HepG2 (cell line): ENCODE results near the gene MARCO. TPM values are rescaled to one million over a fixed set of nuclear protein-coding genes. Genes with fewer than 3 reads are reported as not detected.

Experiments used
- ARID5B ChIP-seq: IDR thresholded peaks from 2 replicates; pipeline ENCODE4 v1.4.0; 2020; ENCODE audit warnings: mild to moderate bottlenecking, missing genetic modification reagents
- XRCC5 ChIP-seq: fragments of 200-400 bp; formaldehyde crosslinking; optimal IDR thresholded peaks from 2 replicates; pipeline ENCODE3; 2017; ENCODE audit warnings: mild to moderate bottlenecking, low read length
- ZNF124 ChIP-seq: sonication (generic); formaldehyde crosslinking; IDR thresholded peaks from 2 replicates; pipeline ENCODE4 v1.4.0; 2020; ENCODE audit warnings: missing genetic modification reagents
- polyA plus RNA-seq, 8 experiments: library from polyadenylated mRNA; depleted of rRNA in 3 of 8; stranded (reverse) in 7 of 8; unstranded in 1 of 8; fragments of >200 nt; fragmentation: Illumina TruSeq in 4 of 8; extraction: Trizol in 4 of 8; gene quantifications; 2 replicates each; pipeline versions ENCODE4 v1.2.1 to v1.2.3, GENCODE V29; 2011 to 2016; ENCODE audit warnings: low read depth in 4 of 8, missing spikeins in 1 of 8, mixed read lengths in 1 of 8; ENCODE audit not compliant: insufficient read depth in 1 of 8
- total RNA-seq, 5 experiments: library from RNA; depleted of rRNA; stranded (reverse); fragments of >200 nt; fragmentation: Illumina TruSeq; extraction: Trizol; gene quantifications; 2 replicates each; pipeline ENCODE4 v1.2.3, GENCODE V29; 2016; ENCODE audit warnings: low read depth in 1 of 5

Gene MARCO
- total and polyA plus RNA-seq, 2 of the 13 experiments (the other 11 are each of a cell fraction or from before 2014, with no cell fraction given), result not detected

GRCh38 chr2:119040730-119041129, 98.7 kb downstream of the MARCO start (continued):
- TF ChIP-seq ARID5B (no peak), ZNF124 (CRISPR knock-in tag) (no peak), XRCC5 (no peak)

Other genes starting within 250 kb of the MARCO start
- gene EN1, start 94.5 kb upstream of the MARCO start, total RNA-seq (2016; rRNA removed; fragmentation: Illumina TruSeq; extraction: Trizol), result not detected in 2 replicates
- not detected in 2 replicates for gene EN1, start 94.5 kb upstream of the MARCO start, polyA plus RNA-seq (2011; rRNA removed)
- gene C1QL2, start 216.6 kb downstream of the MARCO start, total RNA-seq (2016; rRNA removed; fragmentation: Illumina TruSeq; extraction: Trizol), result not detected in 2 replicates
- gene C1QL2, start 216.6 kb downstream of the MARCO start, polyA plus RNA-seq (2011; rRNA removed), result not detected in 2 replicates